ENCODE measurements around the gene GTF3C2. TPM values are rescaled to one million over a fixed set of nuclear protein-coding genes. Genes with fewer than 3 reads are reported as not detected.
"Not testable (repeated sequence)": the region's sequence is repeated elsewhere in the genome, so short reads cannot be mapped to it uniquely, and the experiment has no call there.

The GTF3C2 gene
- total and polyA plus RNA-seq, 9 donors = 22.3 to 38.7 (median 31.1) TPM

GRCh38 chr2:27307545-27308358 is 48.8 kb downstream of the GTF3C2 start:
- Histone ChIP-seq H3K27ac (ENCODE audit: low read length) (no peak overlapping the region), H3K4me1 (ENCODE audit: control insufficient read depth, insufficient read depth, low read length) (no peaks in the 10 kb centered on the region), H3K27me3 (ENCODE audit: control insufficient read depth, insufficient read depth, low read length) (peaks cover 43% of the 10 kb centered on the region), H3K9me3 (replicated peaks; ENCODE audit: control insufficient read depth, low read depth, low read length) (no peaks in the 10 kb centered on the region), H3K4me3 (ENCODE audit: low read length) (no peak overlapping the region), H3K36me3 (ENCODE audit: control insufficient read depth, insufficient read depth, low read length) (peaks cover 25% of the 10 kb centered on the region)
- WGBS (ENCODE audit: insufficient coverage) = 3% methylated on average over 66 of the region's 75 CpGs
- DNase-seq = no peak

- Histone ChIP-seq H3K9me3 (replicated peaks; ENCODE audit: control insufficient read depth, low read depth, low read length) (no peaks in the 10 kb centered on the region), H3K27me3 (ENCODE audit: control insufficient read depth, insufficient read depth, low read length) (peaks cover 43% of the 10 kb centered on the region), H3K4me1 (ENCODE audit: control insufficient read depth, insufficient read depth, low read length) (no peaks in the 10 kb centered on the region), H3K36me3 (ENCODE audit: control insufficient read depth, insufficient read depth, low read length) (peaks cover 25% of the 10 kb centered on the region), H3K4me3 (ENCODE audit: low read length) (no peak overlapping the region), H3K27ac (ENCODE audit: low read length) (no peak overlapping the region)
- WGBS (ENCODE audit: insufficient coverage) = 7% methylated on average over 12 of the region's 14 CpGs
- no peak for DNase-seq
These were observed 49.3 kb downstream of the GTF3C2 start for GRCh38 chr2:27307287-27307544.

GRCh38 chr2:27306573-27307286 is 49.8 kb downstream of the GTF3C2 start:
- Histone ChIP-seq H3K27me3 (ENCODE audit: control insufficient read depth, insufficient read depth, low read length) (peaks cover 43% of the 10 kb centered on the region), H3K36me3 (ENCODE audit: control insufficient read depth, insufficient read depth, low read length) (peaks cover 22% of the 10 kb centered on the region)

GRCh38 chr2:27306136-27306535 is 50.4 kb downstream of the GTF3C2 start:
- DNase-seq = no peak
- peaks cover 43% of the 10 kb centered on the region for H3K27me3 ChIP-seq (ENCODE audit: control insufficient read depth, insufficient read depth, low read length)
- no peak overlapping the region for H3K4me3 ChIP-seq (ENCODE audit: low read length)
- no peak overlapping the region for H3K27ac ChIP-seq (ENCODE audit: low read length)
- WGBS (ENCODE audit: insufficient coverage) = 43% methylated on average over 19 of the region's 26 CpGs
- no peaks in the 10 kb centered on the region for H3K9me3 ChIP-seq (replicated peaks; ENCODE audit: control insufficient read depth, low read depth, low read length)
- H3K36me3 ChIP-seq (ENCODE audit: control insufficient read depth, insufficient read depth, low read length) = peaks cover 19% of the 10 kb centered on the region
- H3K4me1 ChIP-seq (ENCODE audit: control insufficient read depth, insufficient read depth, low read length) = no peaks in the 10 kb centered on the region

More at GRCh38 chr2:27306573-27307286, 49.8 kb downstream of the GTF3C2 start:
- Histone ChIP-seq H3K9me3 (replicated peaks; ENCODE audit: control insufficient read depth, low read depth, low read length) (no peaks in the 10 kb centered on the region), H3K27ac (ENCODE audit: low read length) (no peak overlapping the region), H3K4me3 (ENCODE audit: low read length) (no peak overlapping the region), H3K4me1 (ENCODE audit: control insufficient read depth, insufficient read depth, low read length) (no peaks in the 10 kb centered on the region)
- 4% methylated on average over 47 of the region's 51 CpGs for WGBS (ENCODE audit: insufficient coverage)
- DNase-seq = no peak

- no peak for DNase-seq
- 86% methylated on average over 14 of the region's 16 CpGs for WGBS (ENCODE audit: insufficient coverage)
- Histone ChIP-seq H3K27me3 (ENCODE audit: control insufficient read depth, insufficient read depth, low read length) (peaks cover 43% of the 10 kb centered on the region), H3K4me1 (ENCODE audit: control insufficient read depth, insufficient read depth, low read length) (no peaks in the 10 kb centered on the region), H3K4me3 (ENCODE audit: low read length) (no peak overlapping the region), H3K9me3 (replicated peaks; ENCODE audit: control insufficient read depth, low read depth, low read length) (no peaks in the 10 kb centered on the region), H3K36me3 (ENCODE audit: control insufficient read depth, insufficient read depth, low read length) (peaks cover 18% of the 10 kb centered on the region), H3K27ac (ENCODE audit: low read length) (no peak overlapping the region)
These were observed 51.0 kb downstream of the GTF3C2 start for GRCh38 chr2:27305516-27305915.

- no peak overlapping the region for H3K4me3 ChIP-seq (ENCODE audit: low read length)
- H3K4me1 ChIP-seq (ENCODE audit: control insufficient read depth, insufficient read depth, low read length) = no peaks in the 10 kb centered on the region
- peaks cover 15% of the 10 kb centered on the region for H3K36me3 ChIP-seq (ENCODE audit: control insufficient read depth, insufficient read depth, low read length)
- peaks cover 43% of the 10 kb centered on the region for H3K27me3 ChIP-seq (ENCODE audit: control insufficient read depth, insufficient read depth, low read length)
- H3K9me3 ChIP-seq (replicated peaks; ENCODE audit: control insufficient read depth, low read depth, low read length) = no peaks in the 10 kb centered on the region
- no peak for DNase-seq
- no peak overlapping the region for H3K27ac ChIP-seq (ENCODE audit: low read length)
- WGBS (ENCODE audit: insufficient coverage) = 87% methylated on average over 10 of the region's 13 CpGs
These were observed 51.9 kb downstream of the GTF3C2 start for GRCh38 chr2:27304488-27305240.

GRCh38 chr2:27303093-27304025 is 53.2 kb downstream of the GTF3C2 start:
- H3K9me3 ChIP-seq (replicated peaks; ENCODE audit: control insufficient read depth, low read depth, low read length) = no peaks in the 10 kb centered on the region
- H3K27me3 ChIP-seq (ENCODE audit: control insufficient read depth, insufficient read depth, low read length) = peaks cover 37% of the 10 kb centered on the region
- H3K4me3 ChIP-seq (ENCODE audit: low read length) = no peak overlapping the region
- peaks cover 10% of the 10 kb centered on the region for H3K36me3 ChIP-seq (ENCODE audit: control insufficient read depth, insufficient read depth, low read length)
- no peak overlapping the region for H3K27ac ChIP-seq (ENCODE audit: low read length)
- no peaks in the 10 kb centered on the region for H3K4me1 ChIP-seq (ENCODE audit: control insufficient read depth, insufficient read depth, low read length)
- peak; percentile 67 for DNase-seq
- WGBS (ENCODE audit: insufficient coverage) = 30% methylated on average over 12 of the region's 25 CpGs

GRCh38 chr2:27300606-27301005 is 56.0 kb downstream of the GTF3C2 start:
- not testable (repeated sequence) for DNase-seq; H3K4me3 ChIP-seq (ENCODE audit: low read length); H3K9me3 ChIP-seq (replicated peaks; ENCODE audit: control insufficient read depth, low read depth, low read length); H3K36me3 ChIP-seq (ENCODE audit: control insufficient read depth, insufficient read depth, low read length); H3K4me1 ChIP-seq (ENCODE audit: control insufficient read depth, insufficient read depth, low read length); H3K27ac ChIP-seq (ENCODE audit: low read length)
- peaks cover 14% of the 10 kb centered on the region for H3K27me3 ChIP-seq (ENCODE audit: control insufficient read depth, insufficient read depth, low read length)
- WGBS (ENCODE audit: insufficient coverage) = 100% methylated on average over 1 of the region's 4 CpGs

- H3K27ac ChIP-seq (ENCODE audit: low read length) = no peak overlapping the region
- WGBS (ENCODE audit: insufficient coverage) = 74% methylated on average over 11 of the region's 18 CpGs
These were observed 58.0 kb downstream of the GTF3C2 start for GRCh38 chr2:27298391-27299080.

More at GRCh38 chr2:27298391-27299080, 58.0 kb downstream of the GTF3C2 start:
- Histone ChIP-seq H3K36me3 (ENCODE audit: control insufficient read depth, insufficient read depth, low read length) (peaks cover 6% of the 10 kb centered on the region), H3K4me1 (ENCODE audit: control insufficient read depth, insufficient read depth, low read length) (no peaks in the 10 kb centered on the region), H3K27me3 (ENCODE audit: control insufficient read depth, insufficient read depth, low read length) (peaks cover 2% of the 10 kb centered on the region), H3K9me3 (replicated peaks; ENCODE audit: control insufficient read depth, low read depth, low read length) (no peaks in the 10 kb centered on the region), H3K4me3 (ENCODE audit: low read length) (no peak overlapping the region)
- DNase-seq = no peak
